Measurements from ENCODE around the gene KRT6B. TPM values are rescaled to one million over a fixed set of nuclear protein-coding genes. Genes with fewer than 3 reads are reported as not detected.
"Not testable (repeated sequence)": the region's sequence is repeated elsewhere in the genome, so short reads cannot be mapped to it uniquely, and the experiment has no call there.

KRT6B gene
- total RNA-seq, 1 experiment from 2014 or later, result not detected

DNA sequence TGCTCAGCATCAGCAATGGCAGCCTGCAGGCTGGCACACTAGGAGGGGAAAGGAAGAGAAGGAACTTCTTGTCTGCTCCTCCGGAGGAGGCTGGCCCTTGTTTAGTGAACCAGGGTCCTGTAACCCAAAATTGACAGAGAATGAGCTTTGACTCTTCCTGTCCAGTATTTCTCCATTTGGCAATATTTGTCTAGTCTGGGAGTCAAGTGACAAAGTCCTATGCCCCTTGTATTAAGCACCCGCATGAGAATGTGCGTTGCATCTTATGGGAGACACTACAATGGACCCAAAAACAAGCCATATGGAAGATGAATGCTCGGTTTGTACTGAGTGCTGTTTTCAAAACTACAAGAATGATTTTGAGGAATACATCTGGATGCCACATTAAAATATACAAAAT is 17.9 kb upstream of the KRT6B start:
- DNase-seq (ENCODE audit: low read depth), result no peak

DNA sequence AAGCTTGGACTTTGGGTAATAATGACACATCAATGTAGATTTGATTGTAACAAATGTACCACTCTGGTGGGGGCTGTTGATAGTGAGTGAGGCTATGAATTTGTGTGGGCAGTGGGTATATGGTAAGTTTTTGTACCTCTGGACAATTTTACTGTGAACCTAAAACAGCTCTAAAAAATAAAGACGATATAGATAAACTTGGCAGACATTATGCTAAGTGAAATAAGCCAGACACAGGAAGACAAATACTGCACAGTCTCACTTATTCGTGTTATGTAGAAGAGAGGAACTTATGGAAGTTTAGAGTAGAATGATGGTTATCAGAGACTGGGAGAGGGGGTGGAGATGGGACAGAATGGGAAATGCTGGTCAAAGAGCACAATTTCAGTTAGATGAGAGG is 13.0 kb upstream of the KRT6B start:
- DNase-seq (ENCODE audit: low read depth), result no peak

DNA sequence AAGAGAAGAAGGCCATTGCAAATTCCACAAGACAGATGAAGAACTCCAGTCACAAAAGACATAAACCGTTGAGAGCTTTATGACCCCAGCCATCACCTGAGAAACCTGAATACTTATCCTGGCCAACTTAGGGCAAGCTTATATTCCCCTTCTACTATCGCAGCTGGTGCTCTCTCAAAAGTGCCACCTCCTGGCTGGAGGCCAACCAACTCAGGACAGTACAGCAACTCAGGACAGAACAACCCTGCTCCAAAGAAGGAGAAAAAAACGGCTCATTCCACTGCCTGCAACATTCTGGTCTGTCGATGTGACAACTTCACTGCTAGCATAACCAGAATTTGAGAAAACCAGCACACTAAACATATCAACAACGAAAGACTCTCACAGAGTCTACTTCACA is 9.7 kb upstream of the KRT6B start:
- DNase-seq (ENCODE audit: low read depth), result no peak

DNA sequence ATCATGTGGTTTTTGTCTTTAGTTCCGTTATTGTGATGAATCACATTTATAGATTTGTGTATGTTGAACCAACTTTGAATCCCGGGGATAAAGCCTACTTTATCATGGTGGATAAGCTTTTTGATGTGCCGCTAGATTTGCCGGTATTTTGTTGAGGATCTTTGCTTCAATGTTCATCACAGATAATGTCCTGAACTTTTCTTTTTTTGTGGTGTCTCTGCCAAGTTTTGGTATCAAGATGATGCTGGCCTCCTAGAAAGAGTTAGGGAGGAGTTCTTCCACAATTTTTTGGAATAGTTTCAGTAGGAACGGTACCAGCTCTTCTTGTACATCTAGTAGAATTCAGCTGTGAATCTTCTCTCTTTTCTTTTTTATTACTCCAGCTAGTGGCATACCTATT is 6.9 kb upstream of the KRT6B start:
- no peak for DNase-seq (ENCODE audit: low read depth)

DNA sequence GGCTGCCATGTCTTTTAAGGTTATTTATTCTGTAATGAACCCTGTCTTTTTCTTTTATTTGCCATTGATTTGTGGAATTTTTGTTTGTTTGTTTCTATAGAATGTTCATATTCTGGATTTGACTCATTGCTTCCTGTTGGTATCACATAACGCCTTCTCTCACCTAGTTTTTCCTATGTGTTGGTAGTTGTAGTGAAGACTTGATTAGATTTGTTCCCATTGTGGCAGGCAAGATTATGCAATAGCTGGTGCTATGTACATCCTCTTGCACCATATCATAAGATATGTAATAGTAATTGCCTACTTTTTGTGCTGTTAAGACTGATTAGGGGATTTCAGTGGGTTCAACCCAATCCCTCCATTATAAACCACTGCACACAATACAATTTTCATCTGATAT is 3.9 kb upstream of the KRT6B start:
- DNase-seq (ENCODE audit: low read depth), result no peak

DNA sequence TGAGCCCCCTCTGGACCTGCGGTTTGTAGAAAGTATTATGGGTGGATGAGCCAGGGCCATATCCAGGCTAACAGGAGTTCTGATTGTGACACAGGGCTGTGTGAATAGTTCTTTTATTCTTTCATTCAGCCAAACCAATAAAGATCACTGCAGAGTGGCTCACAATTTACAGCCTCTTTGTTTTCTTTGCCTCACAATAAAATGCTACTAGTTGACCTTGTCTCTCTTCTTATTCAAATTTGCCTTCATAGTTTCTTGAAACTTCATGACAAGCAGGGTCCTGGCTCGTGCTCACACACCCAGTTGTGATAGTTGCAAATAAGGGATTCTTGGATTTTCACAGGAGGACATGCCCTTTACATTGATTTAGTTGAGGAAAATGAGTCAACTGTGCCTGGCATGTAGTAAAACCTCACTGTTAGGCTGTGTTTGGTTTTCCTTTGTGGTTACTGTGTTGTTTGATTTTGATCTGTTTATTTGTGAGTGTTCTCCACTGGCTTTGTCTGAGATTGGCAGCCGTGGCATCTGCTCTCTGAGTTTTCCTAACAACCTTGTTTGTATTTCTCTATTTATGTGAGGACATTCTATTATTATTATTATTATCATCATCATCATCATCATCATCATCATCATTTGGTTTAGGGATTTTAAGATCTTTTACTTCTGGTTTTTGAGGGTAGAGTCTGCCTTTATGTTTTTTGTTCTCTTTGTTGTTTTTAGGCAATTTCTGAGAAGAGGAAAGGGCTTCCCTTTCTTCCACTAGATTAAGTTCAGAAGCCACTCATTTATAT is 2.7 kb upstream of the KRT6B start:
- DNase-seq (ENCODE audit: low read depth), result peak; percentile 22

DNA sequence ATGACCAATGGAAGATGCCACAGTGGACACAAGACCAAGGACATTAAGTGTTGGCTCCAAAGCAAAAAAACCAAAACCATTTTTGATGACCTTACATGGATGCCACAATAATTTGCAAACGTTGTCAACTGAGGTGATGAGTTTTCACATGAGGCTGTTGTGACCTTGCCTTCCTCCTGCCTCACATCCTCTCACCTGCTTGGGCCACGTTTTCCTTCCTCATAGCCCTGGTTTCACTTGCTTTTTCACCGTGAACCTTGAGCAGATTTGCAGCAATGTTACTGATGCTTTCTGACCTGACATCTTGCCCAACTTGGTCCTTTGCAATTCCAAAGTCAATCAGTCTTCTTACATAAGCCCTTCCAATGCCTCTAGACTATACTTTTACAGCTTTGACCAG is 3.7 kb downstream of the KRT6B start:
- DNase-seq (ENCODE audit: low read depth), result no peak

DNA sequence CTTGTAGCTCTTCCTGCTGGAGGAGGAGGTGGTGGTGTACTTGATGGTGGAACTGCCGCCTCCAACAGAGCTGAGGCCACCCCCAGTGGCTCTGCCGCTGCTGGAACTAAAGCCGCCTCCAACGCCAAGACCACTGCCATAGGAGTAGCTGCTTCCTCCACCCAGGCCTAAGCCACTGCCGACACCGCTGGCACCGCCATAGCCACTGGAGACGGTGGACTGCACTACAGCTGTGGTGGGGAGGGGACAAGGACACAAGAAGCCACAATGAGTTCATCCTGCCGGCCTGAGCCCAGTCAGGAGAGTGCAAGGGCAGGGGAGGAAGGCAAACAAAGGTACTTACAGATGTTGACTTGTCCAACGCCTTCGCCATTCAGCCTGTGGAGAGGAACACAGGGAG is 4.8 kb downstream of the KRT6B start:
- not testable (repeated sequence) for DNase-seq (ENCODE audit: low read depth)

DNA sequence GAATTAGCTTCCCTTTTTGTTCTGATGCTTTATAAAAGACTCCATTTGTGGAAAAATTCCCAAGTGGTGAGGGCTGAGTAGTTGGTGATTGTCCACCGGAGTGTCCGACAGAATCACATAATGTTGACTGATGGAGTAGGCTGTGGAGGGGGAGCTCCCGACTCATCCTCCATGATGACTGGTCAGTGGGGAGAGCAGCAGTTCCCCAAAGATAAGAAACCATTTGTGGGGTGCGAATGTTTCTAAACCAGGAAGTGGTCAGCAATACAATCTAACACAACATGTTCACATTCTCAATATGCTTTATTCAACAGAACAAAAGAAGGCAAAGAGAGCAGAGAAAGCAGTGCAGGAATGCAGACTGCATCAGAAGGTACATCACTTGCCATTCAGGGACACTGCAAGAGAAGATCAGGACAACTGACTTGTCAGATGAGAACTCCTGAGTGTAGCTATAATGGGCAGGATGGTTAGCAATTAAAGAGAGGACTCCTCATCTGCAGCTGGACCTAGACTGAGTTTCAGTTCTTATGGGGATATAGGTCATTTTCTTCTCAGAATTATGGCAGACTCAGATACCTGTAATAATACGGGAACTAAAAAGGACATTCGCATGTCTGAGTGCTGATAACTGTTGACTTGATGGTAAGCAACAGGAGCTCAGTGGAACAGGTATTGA is 5.4 kb downstream of the KRT6B start:
- DNase-seq (ENCODE audit: low read depth), result no peak

DNA sequence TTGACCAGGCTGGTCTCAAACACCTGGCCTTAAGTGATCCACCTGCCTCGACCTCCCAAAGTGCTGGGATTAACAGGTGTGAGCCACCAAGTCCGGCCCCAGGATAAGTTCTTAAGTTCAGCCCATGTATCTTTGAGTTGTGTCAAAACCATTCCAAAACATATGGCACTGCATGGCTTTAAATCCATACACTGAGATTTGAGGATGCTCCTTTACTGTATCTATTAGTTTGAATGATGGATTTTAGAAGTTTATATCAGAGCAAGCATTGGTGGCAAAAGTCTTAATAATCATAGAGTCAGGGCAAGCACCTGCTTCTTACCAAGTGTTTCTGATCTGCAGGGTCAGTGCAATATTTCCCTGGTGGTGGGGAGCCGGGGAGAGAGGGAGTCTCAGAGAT is 6.1 kb downstream of the KRT6B start:
- DNase-seq (ENCODE audit: low read depth), result no peak

DNA sequence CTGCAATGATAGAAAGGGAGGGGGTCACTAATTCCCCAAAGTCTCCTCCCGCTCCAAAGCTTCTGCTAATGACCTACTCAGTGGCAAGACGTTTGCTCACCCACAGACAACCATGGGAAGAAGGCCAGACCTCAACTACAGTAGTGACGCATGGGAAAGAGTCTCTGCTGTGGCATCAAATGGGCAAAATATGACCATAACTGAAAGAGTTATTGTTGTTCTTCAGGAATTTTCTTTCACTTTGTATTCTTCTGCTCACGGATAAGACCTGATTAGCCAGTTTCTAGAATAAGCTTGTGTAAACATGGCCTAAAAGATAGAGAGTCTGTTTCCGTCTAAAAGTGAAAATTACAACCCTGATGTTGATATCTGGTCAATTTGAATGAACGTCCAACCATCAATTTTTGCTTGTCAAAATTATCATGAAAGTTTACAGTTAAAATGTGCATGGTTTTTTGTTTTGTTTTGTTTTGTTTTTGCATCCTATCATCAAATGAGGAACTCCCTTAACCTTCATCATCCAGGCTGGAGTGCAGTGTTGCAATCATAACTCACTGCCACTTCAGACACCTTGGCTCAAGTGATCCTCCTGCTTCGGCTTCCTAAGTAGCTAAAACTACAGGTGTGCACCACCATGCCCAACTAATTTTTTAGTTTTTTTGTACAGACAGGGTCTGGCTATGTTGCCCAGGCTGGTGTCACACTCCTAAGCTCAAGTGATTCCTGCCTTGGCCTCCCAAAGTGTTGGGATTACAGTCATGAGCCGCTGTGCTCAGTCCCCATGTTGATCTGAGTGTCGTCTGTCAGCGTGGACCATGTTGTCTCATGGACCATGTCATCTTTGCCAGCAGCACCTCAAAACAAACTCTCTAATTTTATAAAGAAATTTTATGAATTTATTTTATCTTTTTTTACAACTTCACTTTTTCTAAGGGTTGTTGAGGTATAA is 7.0 kb downstream of the KRT6B start:
- DNase-seq (ENCODE audit: low read depth), result no peak

DNA sequence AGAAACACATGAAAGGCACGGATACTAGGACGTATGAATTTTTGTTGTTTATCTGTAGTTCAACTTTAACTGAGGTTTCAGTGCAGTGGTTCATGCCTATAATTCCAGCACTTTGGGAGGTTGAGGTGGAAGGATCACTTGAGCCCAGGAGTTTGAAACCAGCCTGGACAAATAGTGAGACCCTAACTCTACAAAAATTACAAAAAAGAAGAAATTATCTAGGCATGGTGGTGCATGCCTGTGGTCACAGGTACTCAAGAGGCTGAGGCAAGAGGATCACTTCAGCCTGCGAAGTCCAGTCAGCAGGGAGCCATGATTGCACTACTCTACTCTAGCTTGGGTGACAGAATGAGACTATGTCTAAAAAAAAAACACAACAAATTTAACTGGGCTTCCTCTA is 8.0 kb downstream of the KRT6B start:
- no peak for DNase-seq (ENCODE audit: low read depth)

DNA sequence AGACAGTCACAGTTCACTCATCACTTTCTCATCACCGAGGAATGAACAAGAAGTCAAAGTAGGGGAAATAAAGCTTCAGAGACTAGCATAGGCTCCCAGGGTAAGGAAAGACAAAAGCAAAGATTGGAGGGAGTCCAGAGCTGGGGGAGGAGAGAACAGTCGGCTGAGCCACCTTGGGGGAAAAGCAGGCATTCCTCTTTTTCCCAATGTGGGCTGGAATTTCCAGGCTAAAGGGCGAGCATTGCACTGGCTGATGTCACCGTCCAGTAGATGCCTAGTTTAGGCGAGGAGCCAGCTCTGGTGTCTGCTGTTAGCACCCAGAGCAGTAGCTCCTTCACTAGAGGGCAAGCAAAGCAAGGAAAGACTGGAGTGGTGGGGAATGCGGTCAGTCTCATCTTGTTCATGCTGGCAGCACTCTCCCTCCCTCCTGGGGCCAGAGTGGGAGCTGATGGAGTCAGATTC is 9.3 kb downstream of the KRT6B start:
- DNase-seq (ENCODE audit: low read depth), result peak; percentile 98

DNA sequence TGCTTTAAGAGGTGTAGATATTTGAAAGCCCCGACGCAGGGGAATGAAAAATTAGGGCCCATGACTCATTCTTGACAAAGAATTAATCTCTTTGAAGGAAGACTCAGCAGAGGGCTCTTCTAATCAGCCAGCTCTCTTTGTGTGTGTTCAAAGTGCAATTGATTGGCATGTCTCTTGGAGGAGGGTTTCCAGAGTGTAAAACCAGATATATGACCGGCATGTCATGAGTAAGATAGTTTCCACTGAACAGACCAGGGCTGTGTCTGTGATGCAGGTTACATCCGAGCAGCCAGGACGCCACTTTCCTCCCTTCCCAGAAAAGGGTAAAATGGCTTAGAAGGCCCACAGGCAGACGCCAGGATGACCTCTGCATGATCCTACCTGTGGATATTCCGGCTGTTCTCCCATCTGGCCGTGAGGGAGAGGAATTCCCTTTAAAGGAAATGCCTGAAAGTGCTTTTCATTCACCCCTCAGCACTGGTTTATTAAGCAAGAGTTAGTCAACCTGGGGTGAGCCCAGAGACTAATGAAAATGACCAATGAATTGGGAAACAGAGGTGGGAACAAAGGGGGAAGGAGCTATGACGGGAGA is 10.5 kb downstream of the KRT6B start:
- DNase-seq (ENCODE audit: low read depth), result peak; percentile 44

DNA sequence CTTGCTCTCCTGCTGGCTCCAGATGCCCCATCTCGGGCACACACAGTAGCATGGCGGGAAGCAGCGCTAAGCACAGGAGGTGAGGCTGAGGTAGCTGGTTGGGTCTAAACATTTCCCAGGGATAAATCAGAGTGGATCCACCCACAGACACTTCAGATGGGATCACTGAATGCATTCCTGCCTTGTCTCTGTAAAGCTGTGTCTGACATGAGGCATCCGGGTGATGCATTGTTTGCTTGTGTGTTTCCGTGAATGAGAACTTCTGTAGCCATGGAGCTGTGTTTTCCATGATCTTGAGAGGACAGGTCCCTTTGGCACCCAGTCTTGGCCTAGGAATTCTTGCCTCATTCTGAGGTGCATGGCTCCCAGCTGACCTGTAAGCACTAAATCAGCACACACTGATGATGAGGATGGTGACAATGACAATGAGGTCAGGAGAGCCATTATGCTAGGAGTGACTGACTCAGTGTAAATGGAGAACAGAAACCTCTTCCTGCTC is 11.1 kb downstream of the KRT6B start:
- DNase-seq (ENCODE audit: low read depth), result peak; percentile 79

DNA sequence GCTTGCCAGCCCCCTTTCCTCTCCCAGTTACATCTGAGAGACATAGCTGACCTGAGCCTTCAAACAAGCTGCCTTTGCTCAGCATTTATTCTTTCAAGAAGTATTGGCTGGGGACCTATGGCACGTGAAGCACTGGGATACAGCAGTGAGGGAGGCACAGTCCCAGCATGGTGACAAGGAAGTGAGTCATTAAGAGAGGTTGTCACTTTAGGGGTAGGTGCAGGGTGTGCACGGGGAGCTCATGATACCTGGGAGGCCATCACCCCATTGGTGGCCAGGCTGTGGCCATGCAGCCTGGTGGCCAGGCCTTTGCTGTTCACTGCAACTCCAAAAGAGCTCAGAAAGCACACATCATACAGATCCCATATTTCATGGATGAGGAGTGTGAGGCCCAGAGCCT is 12.1 kb downstream of the KRT6B start:
- no peak for DNase-seq (ENCODE audit: low read depth)

DNA sequence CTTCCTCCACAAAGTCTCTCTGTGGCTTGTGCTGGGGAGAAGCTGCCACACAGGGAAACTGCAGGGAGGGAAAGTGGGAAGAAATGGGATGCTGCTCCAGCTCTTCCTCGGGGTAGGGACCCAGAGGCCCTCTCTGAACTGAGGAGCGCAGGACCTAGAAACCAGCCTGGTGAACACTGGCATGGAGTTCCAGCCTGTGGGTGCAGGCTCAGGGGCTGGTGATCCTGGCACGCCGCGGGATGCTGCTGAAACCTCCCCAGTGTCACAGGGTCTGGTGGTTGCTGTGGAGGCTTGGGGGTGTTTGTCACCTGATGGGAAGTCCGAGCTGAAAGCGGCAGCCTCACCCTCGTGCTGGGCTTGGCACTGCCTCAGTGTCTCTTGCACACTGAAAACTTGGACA is 12.5 kb downstream of the KRT6B start:
- no peak for DNase-seq (ENCODE audit: low read depth)

DNA sequence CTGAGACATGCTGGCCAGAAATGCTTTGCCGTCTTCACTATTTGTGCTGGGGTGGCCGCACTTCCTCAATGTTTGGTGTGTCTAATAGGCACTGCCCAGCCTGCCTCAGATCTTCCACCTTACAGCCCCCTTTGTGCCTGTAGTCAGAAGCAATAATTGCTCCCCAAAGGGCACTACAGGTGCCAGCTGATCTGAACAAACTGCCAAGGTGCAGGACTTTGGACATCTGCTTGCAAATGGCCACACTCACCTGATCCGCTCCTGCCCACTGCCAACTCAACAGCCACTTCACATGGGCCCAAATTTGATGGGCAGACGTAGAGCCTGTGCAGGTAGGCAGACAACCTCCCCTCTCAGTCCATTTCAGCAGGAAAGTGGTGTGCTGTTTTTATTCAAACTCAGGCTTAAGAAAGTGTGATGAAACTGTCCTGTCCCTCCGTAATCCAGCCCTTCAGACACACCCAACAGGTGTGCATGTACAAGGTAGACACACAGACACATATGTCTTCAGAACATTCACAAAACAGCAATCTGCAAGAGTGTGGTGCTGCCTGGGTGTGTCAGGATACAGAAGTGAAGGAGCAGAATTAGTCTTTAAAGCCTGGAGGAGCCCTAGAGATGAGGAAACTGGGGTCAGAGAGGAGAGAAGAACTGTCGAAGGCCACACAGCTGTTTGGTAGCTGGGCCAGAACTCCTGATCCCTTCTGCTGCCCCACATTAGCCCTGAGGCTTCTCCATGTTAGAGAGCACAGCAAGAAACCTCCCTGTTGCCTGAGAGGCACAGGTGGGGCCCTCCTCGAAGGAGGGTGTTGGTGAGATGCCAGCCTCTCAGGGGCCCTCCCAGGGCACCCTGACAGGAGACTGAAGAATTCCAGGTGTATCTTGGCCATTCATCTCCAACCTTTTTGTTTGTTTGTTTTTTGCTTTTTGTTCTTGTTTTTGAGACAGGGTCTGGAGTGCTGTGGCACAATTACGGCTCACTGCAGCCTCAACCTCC is 13.3 kb downstream of the KRT6B start:
- no peak for DNase-seq (ENCODE audit: low read depth)

DNA sequence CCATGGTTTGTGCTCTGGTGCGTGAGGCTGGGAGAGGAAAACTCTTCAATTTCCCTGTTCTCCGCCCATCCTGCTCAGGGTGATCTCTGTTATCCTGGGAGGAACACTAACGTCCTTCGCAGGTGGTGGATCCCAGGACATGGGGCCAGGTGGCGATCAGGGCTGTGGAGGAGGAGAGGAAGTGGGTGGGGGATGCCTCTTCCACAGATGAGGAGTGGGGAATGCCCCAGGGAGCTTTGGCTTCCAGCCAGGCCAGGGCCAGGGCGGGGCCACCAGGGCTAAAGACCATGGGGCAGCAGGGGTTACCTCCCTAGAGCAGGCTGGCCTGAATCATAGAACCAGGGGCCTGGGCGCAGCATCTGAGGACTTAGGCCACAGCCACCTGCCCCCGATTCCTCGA is 14.4 kb downstream of the KRT6B start:
- DNase-seq (ENCODE audit: low read depth), result no peak

DNA sequence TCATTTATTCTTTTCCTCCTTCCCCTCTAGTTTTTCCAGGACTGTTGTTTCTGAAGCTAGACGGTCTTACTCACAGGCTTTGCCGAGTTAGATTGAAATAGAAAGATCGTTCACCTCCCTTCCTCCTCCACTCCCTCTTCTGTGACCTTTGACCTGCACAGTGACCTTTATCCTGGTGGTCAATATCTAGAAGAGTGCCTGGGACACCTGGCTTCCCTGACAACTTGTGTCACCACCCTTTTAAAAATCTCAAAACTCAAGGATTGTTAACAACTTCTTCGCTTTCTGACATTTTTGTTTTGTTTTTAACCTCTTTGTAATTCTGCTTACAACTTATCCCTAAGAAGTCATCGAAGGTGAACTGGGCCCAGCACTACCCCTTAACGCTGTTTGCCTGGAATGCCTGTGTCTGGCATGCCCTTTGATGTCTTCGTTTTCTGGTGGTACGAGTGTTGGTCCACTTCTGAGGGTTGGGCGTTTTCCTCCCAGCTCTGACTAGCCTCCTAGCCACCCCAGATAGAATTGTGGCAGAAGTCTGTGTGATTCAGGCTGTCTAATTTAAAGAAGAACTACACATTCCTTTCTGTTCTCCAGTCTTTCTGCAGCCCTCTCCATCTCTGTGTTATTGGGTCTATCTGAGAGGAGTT is 15.0 kb downstream of the KRT6B start:
- no peak for DNase-seq (ENCODE audit: low read depth)

Data from Daoy (cell line).